HEK293 (cell line): ENCODE measurements around the gene NR1H2.

ENCODE experiments used
- CTCF ChIA-PET: fragments of 350-600 bp; formaldehyde crosslinking; extraction: SDS; loops from one replicate; lab custom pipeline; 2021; ENCODE audit warnings: antibody characterized with exemption; lab: Yijun Ruan, JAX
- POLR2A ChIA-PET: fragments of 300-600 bp; formaldehyde crosslinking; extraction: SDS; loops from one replicate; lab custom pipeline; 2020; ENCODE audit warnings: antibody characterized with exemption, inconsistent platforms; lab: Yijun Ruan, JAX
- H3K27ac ChIP-seq: fragments of 200-500 bp; sonication (Bioruptor generic); 2 replicates; pipeline ENCODE4 v1.5.1; 2014; ENCODE audit warnings: low read depth, low read length, control low read depth, inconsistent platforms; ENCODE audit errors: extremely low read depth
- H3K36me3 ChIP-seq, 2 experiments: fragments of 200-500 bp in 1 of 2; sonication (Bioruptor generic) in 1 of 2; 1 replicate in 1 of 2; 2 replicates in 1 of 2; pipeline ENCODE4 v1.5.1; 2014 to 2017; ENCODE audit warnings: inconsistent platforms in 2 of 2, low read length in 2 of 2; ENCODE audit not compliant: control insufficient read depth in 2 of 2, insufficient read depth in 1 of 2
- H3K4me1 ChIP-seq: fragments of 200-500 bp; sonication (Bioruptor generic); 2 replicates; pipeline ENCODE4 v1.5.1; 2014; ENCODE audit warnings: mild to moderate bottlenecking, low read length, inconsistent platforms; ENCODE audit not compliant: control insufficient read depth, insufficient read depth
- H3K4me3 ChIP-seq: 2 replicates; pipeline ENCODE4 v1.5.1; 2011; ENCODE audit warnings: low read depth, mild to moderate bottlenecking, control low read depth, low read length, moderate library complexity
- H3K9me3 ChIP-seq: fragments of 200-500 bp; sonication (Bioruptor generic); 2 replicates; pipeline ENCODE4 v1.5.1; 2014; ENCODE audit warnings: low read depth, low read length, inconsistent platforms; ENCODE audit not compliant: control insufficient read depth, insufficient read depth
- HOXA7 ChIP-seq: sonication (generic); formaldehyde crosslinking; IDR thresholded peaks from 2 replicates; pipeline ENCODE4 v1.8.1; 2022; ENCODE audit warnings: missing genetic modification reagents, borderline replicate concordance
- KLF10 ChIP-seq: fragments of 450-650 bp; IDR thresholded peaks from 2 replicates; pipeline ENCODE4 v1.5.1; 2018; ENCODE audit warnings: missing biosample characterization, mild to moderate bottlenecking, missing genetic modification characterization
- KLF16 ChIP-seq: fragments of 450-650 bp; formaldehyde crosslinking; IDR thresholded peaks from 2 replicates; pipeline ENCODE4 v1.5.1; 2017; ENCODE audit warnings: missing biosample characterization, missing genetic modification characterization
- SETDB1 ChIP-seq: IDR thresholded peaks from one replicate; pipeline ENCODE4 v1.6.1; 2017; ENCODE audit warnings: mild to moderate bottlenecking, low read length, moderate library complexity, mixed read lengths; ENCODE audit not compliant: insufficient read length
- ZBTB20 ChIP-seq: fragments of 450-650 bp; formaldehyde crosslinking; IDR thresholded peaks from 2 replicates; pipeline ENCODE4 v1.5.1; 2016; ENCODE audit warnings: missing biosample characterization, missing genetic modification characterization
- ZBTB7A ChIP-seq: fragments of 450-650 bp; formaldehyde crosslinking; IDR thresholded peaks from 2 replicates; pipeline ENCODE4 v1.5.1; 2016; ENCODE audit warnings: low read depth, missing biosample characterization, missing genetic modification characterization
- ZBTB8A ChIP-seq: fragments of 450-650 bp; formaldehyde crosslinking; IDR thresholded peaks from 2 replicates; pipeline ENCODE4 v1.5.1; 2016; ENCODE audit warnings: missing biosample characterization, missing genetic modification characterization
- ZFP41 ChIP-seq: fragments of 450-650 bp; formaldehyde crosslinking; IDR thresholded peaks from 2 replicates; pipeline ENCODE4 v1.5.1; 2016; ENCODE audit warnings: missing biosample characterization, missing genetic modification characterization, borderline replicate concordance
- ZIC2 ChIP-seq: fragments of 450-650 bp; formaldehyde crosslinking; IDR thresholded peaks from 2 replicates; pipeline ENCODE4 v1.5.1; 2016; ENCODE audit warnings: missing biosample characterization, missing genetic modification characterization
- ZNF114 ChIP-seq: fragments of 450-650 bp; formaldehyde crosslinking; IDR thresholded peaks from 2 replicates; pipeline ENCODE4 v1.5.0; 2017; ENCODE audit warnings: missing biosample characterization, missing genetic modification characterization
- ZNF449 ChIP-seq: fragments of 450-650 bp; formaldehyde crosslinking; IDR thresholded peaks from 2 replicates; pipeline ENCODE4 v1.5.1; 2017; ENCODE audit warnings: missing biosample characterization, mild to moderate bottlenecking, missing genetic modification characterization, moderate library complexity
- ZNF501 ChIP-seq: fragments of 450-650 bp; formaldehyde crosslinking; IDR thresholded peaks from 2 replicates; pipeline ENCODE4 v1.5.1; 2016; ENCODE audit warnings: missing biosample characterization, missing genetic modification characterization
- ZNF558 ChIP-seq: fragments of 450-650 bp; formaldehyde crosslinking; IDR thresholded peaks from 2 replicates; pipeline ENCODE4 v1.5.1; 2016; ENCODE audit warnings: missing biosample characterization, missing genetic modification characterization
- ZNF596 ChIP-seq: fragments of 450-650 bp; IDR thresholded peaks from 2 replicates; pipeline ENCODE4 v1.5.0; 2018; ENCODE audit warnings: missing biosample characterization, mild to moderate bottlenecking, missing genetic modification characterization, moderate library complexity
- ZNF658 ChIP-seq: fragments of 450-650 bp; formaldehyde crosslinking; IDR thresholded peaks from 2 replicates; pipeline ENCODE4; 2016; ENCODE audit warnings: missing biosample characterization, missing genetic modification characterization
- ZNF777 ChIP-seq: fragments of 450-650 bp; formaldehyde crosslinking; IDR thresholded peaks from 2 replicates; pipeline ENCODE4 v1.5.1; 2017; ENCODE audit warnings: missing biosample characterization, missing genetic modification characterization, borderline replicate concordance
- ZSCAN30 ChIP-seq: fragments of 450-650 bp; IDR thresholded peaks from 2 replicates; pipeline ENCODE4 v1.5.1; 2018; ENCODE audit warnings: missing biosample characterization, mild to moderate bottlenecking, missing genetic modification characterization, moderate library complexity
- TF ChIP-seq, protein P1 (sequence below): fragments of 450-650 bp; formaldehyde crosslinking; IDR thresholded peaks from 2 replicates; pipeline ENCODE4 v1.5.0; 2017; ENCODE audit warnings: missing biosample characterization, missing genetic modification characterization, borderline replicate concordance
- TF ChIP-seq, protein P2 (sequence below): fragments of 450-650 bp; formaldehyde crosslinking; IDR thresholded peaks from 2 replicates; pipeline ENCODE4 v1.5.1; 2016; ENCODE audit warnings: missing biosample characterization, missing genetic modification characterization
- TF ChIP-seq, protein P3 (sequence below): fragments of 450-650 bp; formaldehyde crosslinking; IDR thresholded peaks from 2 replicates; pipeline ENCODE4 v1.5.1; 2016; ENCODE audit warnings: missing biosample characterization, missing genetic modification characterization
- TF ChIP-seq, protein P4 (sequence below): fragments of 450-650 bp; formaldehyde crosslinking; IDR thresholded peaks from 2 replicates; pipeline ENCODE4 v1.5.1; 2016; ENCODE audit warnings: missing biosample characterization, missing genetic modification characterization

The NR1H2 gene

GRCh38 chr19:50357178-50358100 lies 18.8 kb upstream of the NR1H2 start (continued):
- TF ChIP-seq ZNF777 (no peak; the same call in 1 of the 2 replicates), SETDB1 (no peak), HOXA7 (no peak), ZIC2 (tag by site-specific recombination) (no peak), KLF10 (no peak), ZNF596 (tag by site-specific recombination) (no peak), ZBTB8A (tag by site-specific recombination) (no peak)
- TF ChIP-seq, protein P1, sequence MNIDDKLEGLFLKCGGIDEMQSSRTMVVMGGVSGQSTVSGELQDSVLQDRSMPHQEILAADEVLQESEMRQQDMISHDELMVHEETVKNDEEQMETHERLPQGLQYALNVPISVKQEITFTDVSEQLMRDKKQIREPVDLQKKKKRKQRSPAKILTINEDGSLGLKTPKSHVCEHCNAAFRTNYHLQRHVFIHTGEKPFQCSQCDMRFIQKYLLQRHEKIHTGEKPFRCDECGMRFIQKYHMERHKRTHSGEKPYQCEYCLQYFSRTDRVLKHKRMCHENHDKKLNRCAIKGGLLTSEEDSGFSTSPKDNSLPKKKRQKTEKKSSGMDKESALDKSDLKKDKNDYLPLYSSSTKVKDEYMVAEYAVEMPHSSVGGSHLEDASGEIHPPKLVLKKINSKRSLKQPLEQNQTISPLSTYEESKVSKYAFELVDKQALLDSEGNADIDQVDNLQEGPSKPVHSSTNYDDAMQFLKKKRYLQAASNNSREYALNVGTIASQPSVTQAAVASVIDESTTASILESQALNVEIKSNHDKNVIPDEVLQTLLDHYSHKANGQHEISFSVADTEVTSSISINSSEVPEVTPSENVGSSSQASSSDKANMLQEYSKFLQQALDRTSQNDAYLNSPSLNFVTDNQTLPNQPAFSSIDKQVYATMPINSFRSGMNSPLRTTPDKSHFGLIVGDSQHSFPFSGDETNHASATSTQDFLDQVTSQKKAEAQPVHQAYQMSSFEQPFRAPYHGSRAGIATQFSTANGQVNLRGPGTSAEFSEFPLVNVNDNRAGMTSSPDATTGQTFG: no peak
- TF ChIP-seq, protein P2, sequence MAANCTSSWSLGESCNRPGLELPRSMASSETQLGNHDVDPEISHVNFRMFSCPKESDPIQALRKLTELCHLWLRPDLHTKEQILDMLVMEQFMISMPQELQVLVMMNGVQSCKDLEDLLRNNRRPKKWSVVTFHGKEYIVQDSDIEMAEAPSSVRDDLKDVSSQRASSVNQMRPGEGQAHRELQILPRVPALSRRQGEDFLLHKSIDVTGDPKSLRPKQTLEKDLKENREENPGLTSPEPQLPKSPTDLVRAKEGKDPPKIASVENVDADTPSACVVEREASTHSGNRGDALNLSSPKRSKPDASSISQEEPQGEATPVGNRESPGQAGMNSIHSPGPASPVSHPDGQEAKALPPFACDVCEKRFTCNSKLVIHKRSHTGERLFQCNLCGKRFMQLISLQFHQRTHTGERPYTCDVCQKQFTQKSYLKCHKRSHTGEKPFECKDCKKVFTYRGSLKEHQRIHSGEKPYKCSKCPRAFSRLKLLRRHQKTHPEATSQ (tag by site-specific recombination): no peak

- CTCF ChIA-PET: interaction anchor here (0.6 to 2.4 kb wide), 8 partner anchors 9 to 915 kb away, joined by 3 to 40 read pairs (median 8); no protein-coding TSS in a partner anchor
- no peak for TF ChIP-seq ZNF114 (tag by site-specific recombination)
- TF ChIP-seq ZNF558 (tag by site-specific recombination): no peak
- no peak for TF ChIP-seq ZNF658 (tag by site-specific recombination)
- TF ChIP-seq, protein P3, sequence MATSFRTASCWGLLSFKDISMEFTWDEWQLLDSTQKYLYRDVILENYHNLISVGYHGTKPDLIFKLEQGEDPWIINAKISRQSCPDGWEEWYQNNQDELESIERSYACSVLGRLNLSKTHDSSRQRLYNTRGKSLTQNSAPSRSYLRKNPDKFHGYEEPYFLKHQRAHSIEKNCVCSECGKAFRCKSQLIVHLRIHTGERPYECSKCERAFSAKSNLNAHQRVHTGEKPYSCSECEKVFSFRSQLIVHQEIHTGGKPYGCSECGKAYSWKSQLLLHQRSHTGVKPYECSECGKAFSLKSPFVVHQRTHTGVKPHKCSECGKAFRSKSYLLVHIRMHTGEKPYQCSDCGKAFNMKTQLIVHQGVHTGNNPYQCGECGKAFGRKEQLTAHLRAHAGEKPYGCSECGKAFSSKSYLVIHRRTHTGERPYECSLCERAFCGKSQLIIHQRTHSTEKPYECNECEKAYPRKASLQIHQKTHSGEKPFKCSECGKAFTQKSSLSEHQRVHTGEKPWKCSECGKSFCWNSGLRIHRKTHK: no peak
- TF ChIP-seq ZFP41 (tag by site-specific recombination): no peak
- no peak for TF ChIP-seq ZNF449 (tag by site-specific recombination)
- no peak for TF ChIP-seq ZBTB20 (tag by site-specific recombination)
- TF ChIP-seq ZBTB7A (tag by site-specific recombination): no peak
- TF ChIP-seq, protein P4, sequence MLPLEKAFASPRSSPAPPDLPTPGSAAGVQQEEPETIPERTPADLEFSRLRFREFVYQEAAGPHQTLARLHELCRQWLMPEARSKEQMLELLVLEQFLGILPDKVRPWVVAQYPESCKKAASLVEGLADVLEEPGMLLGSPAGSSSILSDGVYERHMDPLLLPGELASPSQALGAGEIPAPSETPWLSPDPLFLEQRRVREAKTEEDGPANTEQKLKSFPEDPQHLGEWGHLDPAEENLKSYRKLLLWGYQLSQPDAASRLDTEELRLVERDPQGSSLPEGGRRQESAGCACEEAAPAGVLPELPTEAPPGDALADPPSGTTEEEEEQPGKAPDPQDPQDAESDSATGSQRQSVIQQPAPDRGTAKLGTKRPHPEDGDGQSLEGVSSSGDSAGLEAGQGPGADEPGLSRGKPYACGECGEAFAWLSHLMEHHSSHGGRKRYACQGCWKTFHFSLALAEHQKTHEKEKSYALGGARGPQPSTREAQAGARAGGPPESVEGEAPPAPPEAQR (tag by site-specific recombination): no peak
- TF ChIP-seq KLF16 (tag by site-specific recombination): no peak
- no peak for TF ChIP-seq ZNF501
- TF ChIP-seq ZSCAN30 (tag by site-specific recombination): no peak
- H3K9me3 ChIP-seq: no peaks in the 10 kb centered on the region
- POLR2A ChIA-PET: no interaction called here
- no peak overlapping the region for H3K4me3 ChIP-seq
- H3K36me3 ChIP-seq: peaks cover 0 to 5% of the 10 kb centered on the region in 2 experiments; a peak in 1 of 3 replicates
- no peak overlapping the region for H3K27ac ChIP-seq
- no peaks in the 10 kb centered on the region for H3K4me1 ChIP-seq
These were observed 17.6 kb upstream of the NR1H2 start for GRCh38 chr19:50358483-50359327.
